ENCODE measurements around the gene PARD6A. TPM values are rescaled to one million over a fixed set of nuclear protein-coding genes. Genes with fewer than 3 reads are reported as not detected.
A peak's percentile ranks its signal among the peaks of the same experiment; 100 is the strongest.

Gene PARD6A
- total RNA-seq, 1 experiment from 2014 or later, result 10.8 TPM

DNA sequence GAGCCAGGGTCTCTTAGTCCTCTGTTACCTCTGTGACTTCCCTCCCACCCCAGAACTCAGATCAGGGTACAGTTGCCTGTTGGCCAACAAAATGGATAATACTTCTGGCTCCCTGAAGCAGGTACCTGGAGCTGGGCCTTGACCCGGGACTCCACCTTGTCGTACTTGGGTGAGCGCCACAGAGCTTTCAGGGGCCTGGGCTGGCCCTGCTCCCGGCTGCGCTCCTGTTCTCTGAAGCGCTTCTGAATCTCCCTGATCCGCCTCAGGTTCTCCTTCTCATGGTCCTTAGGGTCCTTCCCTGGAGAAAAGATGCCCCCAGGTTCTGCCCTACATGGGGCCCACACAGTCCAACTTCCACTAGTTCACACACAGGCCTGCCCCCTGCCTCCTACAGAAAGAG, 4.1 kb downstream of the PARD6A start:
- no peak for DNase-seq
- no peaks in the 10 kb centered on the region for H3K79me2 ChIP-seq (ENCODE audit: insufficient read depth, low read length)

More for the DNA sequence above, 4.1 kb downstream of the PARD6A start:
- Histone ChIP-seq H3K23me2 (ENCODE audit: insufficient read length, low read depth, low read length, poor library complexity, severe bottlenecking) (peaks cover 11% of the 10 kb centered on the region), H3K14ac (ENCODE audit: insufficient read depth, low read length) (no peak overlapping the region), H2BK15ac (ENCODE audit: low read depth, low read length) (no peak overlapping the region), H3K27me3 (ENCODE audit: insufficient read depth, low read length) (no peaks in the 10 kb centered on the region), H4K8ac (replicated peaks; ENCODE audit: insufficient read length, low read depth, low read length) (no peak overlapping the region), H2BK12ac (ENCODE audit: insufficient read length, low read depth, low read length) (no peak overlapping the region), H3K4ac (ENCODE audit: low read depth, low read length) (no peak overlapping the region), H3K9ac (ENCODE audit: extremely low read depth, insufficient read length, low read length) (no peak overlapping the region), H3K56ac (ENCODE audit: insufficient read length, low read depth, low read length) (no peak overlapping the region), H3K27ac (ENCODE audit: insufficient read length, low read depth, low read length) (no peak overlapping the region), H3K4me2 (ENCODE audit: insufficient read depth, insufficient read length, low read length) (no peak overlapping the region), H3K9me3 (ENCODE audit: control insufficient read depth, low read depth, low read length) (no peaks in the 10 kb centered on the region), H2BK120ac (ENCODE audit: low read depth, low read length, poor library complexity, severe bottlenecking) (no peak overlapping the region), H2AFZ (ENCODE audit: low read length) (no peak overlapping the region), H2BK20ac (ENCODE audit: low read depth, low read length, poor library complexity, severe bottlenecking) (no peak overlapping the region), H4K20me1 (ENCODE audit: control insufficient read depth, insufficient read depth, insufficient read length) (no peaks in the 10 kb centered on the region), H3K18ac (ENCODE audit: insufficient read length, low read depth, low read length) (no peak overlapping the region), H3T11ph (ENCODE audit: low read length) (no peak overlapping the region), H4K5ac (ENCODE audit: insufficient read length, low read depth, low read length) (no peak overlapping the region), H3K23ac (ENCODE audit: insufficient read length, low read depth, low read length) (no peak overlapping the region), H2BK5ac (ENCODE audit: insufficient read length, low read length) (no peak overlapping the region), H4K91ac (ENCODE audit: insufficient read length, low read depth, low read length) (no peak overlapping the region), H2AK5ac (ENCODE audit: insufficient read length, low read length) (no peak overlapping the region), H3K4me1 (ENCODE audit: insufficient read depth, low read length) (no peaks in the 10 kb centered on the region), H3K79me1 (ENCODE audit: insufficient read depth, low read depth, low read length, poor library complexity, severe bottlenecking) (no peaks in the 10 kb centered on the region)
- peaks cover 9 to 30% of the 10 kb centered on the region in 2 experiments; a peak in 3 of 4 replicates for H3K4me1 Mint-ChIP-seq
- no peak overlapping the region for H3K27ac Mint-ChIP-seq
- WGBS (ENCODE audit: extremely low coverage, insufficient read length, low lambda C conversion rate), result no CpG with 5 or more reads among the region's 7 CpGs
- peaks cover 3 to 11% (median 8%) of the 10 kb centered on the region in 3 experiments; a peak in 5 of 7 replicates for H3K36me3 Mint-ChIP-seq (ENCODE audit: insufficient read depth in 1 of 3, low read depth in 3 of 3)
- peak overlapping the region; percentile 38 to 54; a peak in 3 of 5 replicates for H3K4me3 Mint-ChIP-seq
- TF ChIP-seq, protein P1, sequence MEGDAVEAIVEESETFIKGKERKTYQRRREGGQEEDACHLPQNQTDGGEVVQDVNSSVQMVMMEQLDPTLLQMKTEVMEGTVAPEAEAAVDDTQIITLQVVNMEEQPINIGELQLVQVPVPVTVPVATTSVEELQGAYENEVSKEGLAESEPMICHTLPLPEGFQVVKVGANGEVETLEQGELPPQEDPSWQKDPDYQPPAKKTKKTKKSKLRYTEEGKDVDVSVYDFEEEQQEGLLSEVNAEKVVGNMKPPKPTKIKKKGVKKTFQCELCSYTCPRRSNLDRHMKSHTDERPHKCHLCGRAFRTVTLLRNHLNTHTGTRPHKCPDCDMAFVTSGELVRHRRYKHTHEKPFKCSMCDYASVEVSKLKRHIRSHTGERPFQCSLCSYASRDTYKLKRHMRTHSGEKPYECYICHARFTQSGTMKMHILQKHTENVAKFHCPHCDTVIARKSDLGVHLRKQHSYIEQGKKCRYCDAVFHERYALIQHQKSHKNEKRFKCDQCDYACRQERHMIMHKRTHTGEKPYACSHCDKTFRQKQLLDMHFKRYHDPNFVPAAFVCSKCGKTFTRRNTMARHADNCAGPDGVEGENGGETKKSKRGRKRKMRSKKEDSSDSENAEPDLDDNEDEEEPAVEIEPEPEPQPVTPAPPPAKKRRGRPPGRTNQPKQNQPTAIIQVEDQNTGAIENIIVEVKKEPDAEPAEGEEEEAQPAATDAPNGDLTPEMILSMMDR (conservative IDR thresholded peaks at IDR 0.05), result no peak
- H3K27me3 Mint-ChIP-seq (ENCODE audit: low read depth), result peaks cover 4% of the 10 kb centered on the region
- H3K9me3 Mint-ChIP-seq, result no peaks in the 10 kb centered on the region
